C1 segment of cervical spinal cord (tissue), 14 donors: ENCODE results near the gene TTLL11.

Experiments used
- DNase-seq, 14 donors: peaks; one replicate each; lab custom pipeline; 2025; lab: John Stamatoyannopoulos, UW

The TTLL11 gene

DNA sequence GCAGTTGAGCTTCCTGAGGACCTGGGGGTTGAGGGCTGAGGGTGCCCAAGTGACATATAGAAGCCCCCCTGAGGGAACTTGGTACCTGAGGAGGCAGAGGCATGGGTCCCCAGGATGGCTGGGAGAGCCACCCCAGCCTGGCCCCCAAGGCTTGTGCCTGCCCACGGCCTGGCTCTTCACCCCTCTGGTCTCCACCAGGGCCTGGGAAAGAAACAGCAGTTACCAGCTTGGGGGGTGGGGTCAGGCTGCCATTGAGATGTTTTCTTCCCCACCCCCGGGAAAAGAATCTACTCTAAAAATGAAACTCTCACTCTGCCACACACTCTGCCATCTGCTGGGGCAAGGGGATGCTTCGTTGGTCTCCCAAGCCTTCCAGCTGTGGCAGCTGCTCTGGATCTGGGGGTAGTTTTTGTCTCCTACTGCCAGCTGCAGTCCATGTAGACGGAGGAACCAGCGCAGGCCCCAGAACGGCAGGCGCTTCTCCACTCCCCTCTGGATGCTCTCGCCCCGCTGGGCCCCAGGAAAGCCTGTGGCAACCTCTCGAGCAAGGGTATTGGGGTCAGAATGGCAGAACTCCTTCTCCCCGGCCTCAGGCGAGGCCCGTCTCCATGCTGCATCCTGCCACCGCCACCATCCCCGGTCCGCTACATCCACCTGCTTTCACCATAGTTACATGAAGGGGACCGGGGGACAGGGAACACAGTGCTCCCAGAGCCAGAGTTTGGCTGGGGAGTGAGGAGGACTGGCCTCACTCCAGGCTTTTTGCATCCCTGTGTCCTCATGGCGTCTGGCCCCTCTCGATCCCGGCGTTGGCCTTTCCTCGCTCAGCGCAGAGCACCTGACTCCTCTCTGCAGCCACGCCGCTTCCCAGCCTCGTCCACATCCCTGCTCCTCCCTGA is 318.1 kb downstream of the TTLL11 start:
- peak in 2 of 14 donors; percentile 24 to 90 for DNase-seq

DNA sequence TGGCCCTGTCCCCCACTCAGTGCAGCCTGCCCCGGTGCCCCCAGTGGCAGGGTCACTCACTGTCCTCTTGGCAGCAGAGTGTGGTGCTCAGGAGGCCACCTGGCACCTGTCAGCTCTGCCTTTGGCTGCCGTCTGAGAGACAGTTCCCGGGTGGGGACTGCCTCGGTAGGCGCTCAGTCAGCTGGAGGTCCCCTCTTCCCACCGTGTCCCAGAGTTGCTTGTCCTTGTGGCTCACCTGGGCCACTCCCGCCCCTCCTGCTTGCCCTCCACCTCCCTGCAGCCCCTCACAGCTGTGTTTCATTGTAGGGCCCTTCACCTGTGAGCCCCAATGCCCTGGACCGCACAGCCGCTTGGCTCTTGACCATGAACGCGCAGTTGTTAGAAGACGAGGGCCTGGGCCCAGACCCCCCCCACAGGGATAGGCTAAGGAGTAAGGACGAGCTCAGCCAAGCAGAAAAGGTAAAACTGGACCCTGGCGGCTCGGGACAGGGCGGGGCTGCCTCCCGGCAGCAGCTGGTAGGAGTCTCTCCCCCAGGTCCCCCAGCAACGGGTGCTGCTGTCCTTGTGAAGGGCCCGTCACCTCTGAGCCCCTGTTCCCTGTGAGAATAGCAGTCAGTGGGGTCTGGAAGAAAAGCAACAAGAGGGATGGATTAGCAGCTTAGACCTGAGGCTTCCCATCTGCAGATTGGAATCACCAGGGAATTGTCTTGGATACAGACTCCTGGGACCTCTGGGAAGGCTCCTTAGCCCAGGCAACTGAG is 319.0 kb downstream of the TTLL11 start:
- DNase-seq: no peak

DNA sequence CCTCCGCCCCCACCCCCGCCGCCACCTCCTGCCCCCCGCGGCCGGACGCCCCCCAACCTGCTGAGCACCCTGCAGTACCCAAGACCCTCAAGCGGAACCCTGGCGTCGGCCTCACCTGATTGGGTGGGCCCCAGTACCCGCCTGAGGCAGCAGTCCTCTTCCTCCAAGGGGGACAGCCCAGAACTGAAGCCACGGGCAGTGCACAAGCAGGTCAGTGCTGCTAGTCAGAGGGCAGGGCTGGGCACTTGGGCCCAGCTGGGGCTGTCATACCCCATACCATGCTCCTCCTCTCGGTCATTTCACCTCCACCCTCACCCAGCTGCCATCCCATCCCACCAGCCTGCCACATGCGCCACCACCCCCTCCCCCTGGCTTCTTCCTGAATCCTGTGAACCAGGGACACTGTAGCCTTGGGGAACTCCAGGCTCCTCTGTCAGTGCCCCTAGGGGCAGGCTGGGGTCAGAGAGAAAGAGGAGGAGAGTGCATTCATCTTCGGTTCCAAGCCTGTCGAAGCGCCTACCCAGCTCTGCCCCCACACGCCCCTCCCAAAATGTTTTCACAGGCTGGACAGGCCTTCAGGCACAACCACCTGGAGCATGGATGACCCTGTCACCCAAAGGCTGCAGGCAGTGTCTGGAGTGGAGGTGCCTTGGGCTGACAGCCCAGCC is 319.7 kb downstream of the TTLL11 start:
- no peak for DNase-seq

DNA sequence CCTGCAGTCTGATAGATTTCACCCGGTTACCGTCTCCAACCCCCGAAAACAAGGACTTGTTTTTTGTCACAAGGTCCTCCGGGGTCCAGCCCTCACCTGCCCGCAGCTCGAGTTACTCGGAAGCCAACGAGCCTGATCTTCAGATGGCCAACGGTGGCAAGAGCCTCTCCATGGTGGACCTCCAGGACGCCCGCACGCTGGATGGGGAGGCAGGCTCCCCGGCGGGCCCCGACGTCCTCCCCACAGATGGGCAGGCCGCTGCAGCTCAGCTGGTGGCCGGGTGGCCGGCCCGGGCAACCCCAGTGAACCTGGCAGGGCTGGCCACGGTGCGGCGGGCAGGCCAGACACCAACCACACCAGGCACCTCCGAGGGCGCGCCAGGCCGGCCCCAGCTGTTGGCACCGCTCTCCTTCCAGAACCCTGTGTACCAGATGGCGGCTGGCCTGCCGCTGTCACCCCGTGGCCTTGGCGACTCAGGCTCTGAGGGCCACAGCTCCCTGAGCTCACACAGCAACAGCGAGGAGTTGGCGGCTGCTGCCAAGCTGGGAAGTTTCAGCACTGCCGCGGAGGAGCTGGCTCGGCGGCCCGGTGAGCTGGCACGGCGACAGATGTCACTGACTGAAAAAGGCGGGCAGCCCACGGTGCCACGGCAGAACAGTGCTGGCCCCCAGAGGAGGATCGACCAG is 320.4 kb downstream of the TTLL11 start:
- DNase-seq: peak in 9 of 14 donors; percentile 19 to 81 (median 58)
